Measurements from ENCODE around the gene OR10P1. TPM values are rescaled to one million over a fixed set of nuclear protein-coding genes. Genes with fewer than 3 reads are reported as not detected.

OR10P1 gene
- total RNA-seq, 2 experiments from 2014 or later: not detected

GRCh38 chr12:55654511-55655214 is 18.0 kb downstream of the OR10P1 start:
- intact Hi-C loops (cut with micrococcal nuclease): no loop called here
- H3K4me3 Mint-ChIP-seq: no peak overlapping the region
- H3K36me3 Mint-ChIP-seq (ENCODE audit: low read depth): peaks cover 8% of the 10 kb centered on the region
- ChIA-PET CTCF (interaction anchor here (1.1 to 3.3 kb wide), 3 partner anchors 9 to 466 kb away, joined by 5 to 17 read pairs (median 7); no protein-coding TSS in a partner anchor), POLR2A (interaction anchor here (0.6 kb wide), 1 partner anchor 465 kb away, joined by 5 read pairs; no protein-coding TSS in a partner anchor)
- TF ChIP-seq CTCF (IDR thresholded peaks at IDR 0.05): no peak
- H3K4me1 Mint-ChIP-seq (ENCODE audit: low read depth): peaks cover 20% of the 10 kb centered on the region
- no peak for ATAC-seq
- no peak overlapping the region for H3K27ac Mint-ChIP-seq
- peaks cover 1% of the 10 kb centered on the region for H3K27me3 Mint-ChIP-seq
- peaks cover 21% of the 10 kb centered on the region for H3K9me3 Mint-ChIP-seq
- DNase-seq: no peak

- H3K36me3 Mint-ChIP-seq (ENCODE audit: low read depth): peaks cover 3% of the 10 kb centered on the region
- no peak overlapping the region for H3K4me3 Mint-ChIP-seq
- no peak for ATAC-seq
- ChIA-PET POLR2A (interaction anchor here (0.9 to 1.0 kb wide), 2 partner anchors 10 to 72 kb away, joined by 3 to 4 read pairs; no protein-coding TSS in a partner anchor), CTCF (interaction anchor here (0.7 to 4.3 kb wide), 30 partner anchors 12 to 659 kb away, joined by 3 to 99 read pairs (median 8); partner anchors contain the start of gene OR2AP1)
- H3K4me1 Mint-ChIP-seq (ENCODE audit: low read depth): peaks cover 9% of the 10 kb centered on the region
- no peak overlapping the region for H3K27ac Mint-ChIP-seq
- intact Hi-C loops (cut with micrococcal nuclease): no loop called here
- peaks cover 8% of the 10 kb centered on the region for H3K9me3 Mint-ChIP-seq
- TF ChIP-seq CTCF (IDR thresholded peaks at IDR 0.05): no peak
- DNase-seq: no peak
- H3K27me3 Mint-ChIP-seq: peaks cover 1% of the 10 kb centered on the region
Measured at GRCh38 chr12:55657212-55657611, 20.5 kb downstream of the OR10P1 start.

- Mint-ChIP-seq H3K4me3 (no peak overlapping the region), H3K27ac (no peak overlapping the region), H3K27me3 (peaks cover 1% of the 10 kb centered on the region), H3K9me3 (no peaks in the 10 kb centered on the region), H3K4me1 (ENCODE audit: low read depth) (no peaks in the 10 kb centered on the region), H3K36me3 (ENCODE audit: low read depth) (no peaks in the 10 kb centered on the region)
- intact Hi-C loops (cut with micrococcal nuclease): no loop called here
- POLR2A ChIA-PET: no interaction called here
- DNase-seq: no peak
- TF ChIP-seq CTCF (IDR thresholded peaks at IDR 0.05): no peak
- CTCF ChIA-PET: interaction anchor here (1.2 to 4.3 kb wide), 5 partner anchors 13 to 79 kb away, joined by 3 to 99 read pairs (median 5); no protein-coding TSS in a partner anchor
- ATAC-seq: no peak
Measured at GRCh38 chr12:55658212-55658611, 21.5 kb downstream of the OR10P1 start.

- H3K9me3 Mint-ChIP-seq: no peaks in the 10 kb centered on the region
- H3K27ac Mint-ChIP-seq: no peak overlapping the region
Measured at GRCh38 chr12:55658635-55659391, 22.1 kb downstream of the OR10P1 start.

More at GRCh38 chr12:55658635-55659391, 22.1 kb downstream of the OR10P1 start:
- ATAC-seq (no peak), DNase-seq (no peak)
- Mint-ChIP-seq H3K4me3 (no peak overlapping the region), H3K4me1 (ENCODE audit: low read depth) (no peaks in the 10 kb centered on the region), H3K27me3 (peaks cover 1% of the 10 kb centered on the region), H3K36me3 (ENCODE audit: low read depth) (no peaks in the 10 kb centered on the region)
- no peak for TF ChIP-seq CTCF (IDR thresholded peaks at IDR 0.05)
- CTCF ChIA-PET: interaction anchor here (1.3 to 4.3 kb wide), 4 partner anchors 13 to 78 kb away, joined by 4 to 99 read pairs (median 20); no protein-coding TSS in a partner anchor
- POLR2A ChIA-PET: no interaction called here
- intact Hi-C loops (cut with micrococcal nuclease): no loop called here

All from activated CD8-positive, alpha-beta T cell treated with anti-CD3 and anti-CD28 coated beads for 36 hours (primary cell).